ENCODE measurements around the gene AGPAT4. TPM values are rescaled to one million over a fixed set of nuclear protein-coding genes. Genes with fewer than 3 reads are reported as not detected.

The AGPAT4 gene
- total and polyA plus RNA-seq, 2 experiments from 2014 or later: 3.0 to 3.9 TPM

DNA sequence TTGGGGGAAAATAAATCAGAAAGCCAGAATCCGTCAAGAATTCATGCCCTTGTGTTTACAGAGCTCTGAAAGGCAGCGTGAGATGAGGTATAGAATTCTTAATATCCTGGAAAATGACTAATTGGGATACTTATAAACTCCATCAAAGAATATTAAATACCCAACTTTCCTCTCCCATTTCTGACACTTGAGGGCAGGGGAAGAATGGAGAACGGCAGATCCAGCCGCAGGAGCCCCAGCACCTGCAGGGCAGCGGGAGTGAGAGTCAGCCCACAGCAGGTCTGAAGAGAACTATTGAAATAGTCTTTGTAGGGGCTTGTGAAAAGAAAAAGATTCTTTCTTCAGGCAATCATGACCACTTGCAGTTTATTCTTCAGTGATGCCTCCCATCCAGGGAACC is 107.2 kb downstream of the AGPAT4 start:
- Histone ChIP-seq H3K27me3 (replicated peaks; ENCODE audit: insufficient read depth) (no peaks in the 10 kb centered on the region), H3K9ac (no peak overlapping the region), H3K9me2 (ENCODE audit: insufficient read depth) (no peaks in the 10 kb centered on the region), H3K27ac (no peak overlapping the region), H3K4me2 (ENCODE audit: unreplicated experiment) (no peak overlapping the region), H3K4me3 (no peak overlapping the region), H3K79me2 (ENCODE audit: insufficient read depth) (peaks cover 14% of the 10 kb centered on the region; the same call in 1 of the 2 replicates), H3F3A (ENCODE audit: insufficient read depth) (peaks cover 18% of the 10 kb centered on the region), H3K36me3 (ENCODE audit: low read depth) (0 out of 2 replicates have a peak, but pooled peaks cover 3% of the 10 kb centered on the region), H2AFZ (no peak overlapping the region), H3K4me1 (ENCODE audit: insufficient read depth) (peaks cover 27% of the 10 kb centered on the region), H3K9me3 (ENCODE audit: low read depth) (no peaks in the 10 kb centered on the region), H4K20me1 (ENCODE audit: insufficient read depth) (no peaks in the 10 kb centered on the region)
- DNase-seq: no peak
- no peak for TF ChIP-seq EZH2phosphoT487 (IDR thresholded peaks at IDR 0.05; ENCODE audit: insufficient read depth, low read depth)
- in situ Hi-C loops (cut with MboI): loop anchor here (10.0 kb wide), 1 partner anchor 198 kb away; no protein-coding TSS in a partner anchor
- 98% methylated on average over 5 of the region's 5 CpGs for WGBS, 2 experiments (ENCODE audit: low coverage in 1 of 2, low lambda C conversion rate in 2 of 2, missing lambda C conversion rate in 2 of 2)

DNA sequence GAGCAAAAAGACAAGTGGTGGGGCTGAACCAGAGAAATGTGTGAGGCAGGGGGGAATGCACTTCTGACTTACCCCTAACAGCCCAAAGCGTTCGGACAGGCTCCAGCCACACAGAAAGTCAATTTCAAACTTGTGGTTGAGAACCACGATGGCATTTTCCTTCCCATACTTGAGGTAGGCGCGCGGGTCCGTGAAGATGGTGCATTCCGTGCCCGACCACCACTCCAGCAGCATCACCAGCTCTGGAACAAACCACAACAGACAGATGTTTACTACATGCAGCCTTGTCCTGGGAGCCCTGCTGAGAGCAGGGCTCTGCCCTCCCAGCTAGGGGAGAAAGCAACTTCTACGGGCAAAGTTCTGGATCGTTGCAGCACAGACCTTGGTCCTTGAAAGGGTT is 107.7 kb downstream of the AGPAT4 start:
- no peak for DNase-seq
- WGBS, 2 experiments (ENCODE audit: low coverage in 1 of 2, low lambda C conversion rate in 2 of 2, missing lambda C conversion rate in 2 of 2): 93 to 96% methylated on average over 11 of the region's 11 CpGs

DNA sequence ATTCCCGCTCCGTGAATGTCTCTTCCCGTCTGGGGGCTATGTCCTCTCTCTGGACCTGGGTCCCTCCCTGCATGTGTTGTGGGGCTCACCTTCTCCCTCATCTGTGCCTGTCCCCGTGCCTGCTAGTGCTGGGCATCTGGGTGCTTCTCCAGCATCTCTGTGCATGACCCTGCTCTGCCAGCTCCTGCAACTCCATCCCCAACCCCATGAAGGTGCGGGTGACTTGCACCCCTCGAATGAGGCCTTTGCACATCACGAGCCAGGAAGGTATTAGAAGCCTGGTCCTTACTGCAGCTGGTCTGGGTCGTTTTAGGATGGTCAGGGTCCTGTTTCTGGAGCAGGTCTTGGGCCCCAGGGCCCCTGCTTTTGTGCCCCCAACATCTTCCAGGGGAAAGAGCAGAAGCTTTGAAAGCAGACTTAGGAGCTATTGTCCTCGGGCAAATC is 109.7 kb downstream of the AGPAT4 start:
- Histone ChIP-seq H3K9ac (no peak overlapping the region), H3K27me3 (replicated peaks; ENCODE audit: insufficient read depth) (no peaks in the 10 kb centered on the region), H4K20me1 (ENCODE audit: insufficient read depth) (no peaks in the 10 kb centered on the region), H3F3A (ENCODE audit: insufficient read depth) (peaks cover 7% of the 10 kb centered on the region), H3K4me2 (ENCODE audit: unreplicated experiment) (no peak overlapping the region), H3K9me3 (ENCODE audit: low read depth) (no peaks in the 10 kb centered on the region), H2AFZ (no peak overlapping the region), H3K9me2 (ENCODE audit: insufficient read depth) (no peaks in the 10 kb centered on the region), H3K36me3 (ENCODE audit: low read depth) (0 out of 2 replicates have a peak, but pooled peaks cover 3% of the 10 kb centered on the region), H3K4me1 (ENCODE audit: insufficient read depth) (peaks cover 21% of the 10 kb centered on the region), H3K27ac (no peak overlapping the region), H3K4me3 (no peak overlapping the region), H3K79me2 (ENCODE audit: insufficient read depth) (peaks cover 14% of the 10 kb centered on the region; the same call in 1 of the 2 replicates)
- TF ChIP-seq EZH2phosphoT487 (IDR thresholded peaks at IDR 0.05; ENCODE audit: insufficient read depth, low read depth): no peak
- no peak for TF ChIP-seq EZH2 (IDR thresholded peaks at IDR 0.05; ENCODE audit: insufficient read depth, poor library complexity, severe bottlenecking)
- in situ Hi-C loops (cut with MboI): loop anchor here (10.0 kb wide), 1 partner anchor 201 kb away; no protein-coding TSS in a partner anchor
- 96 to 97% methylated on average over 9 of the region's 9 CpGs for WGBS, 2 experiments (ENCODE audit: low coverage in 1 of 2, low lambda C conversion rate in 2 of 2, missing lambda C conversion rate in 2 of 2)
- DNase-seq: no peak

More for the DNA sequence above, 107.7 kb downstream of the AGPAT4 start:
- H3F3A ChIP-seq (ENCODE audit: insufficient read depth): peaks cover 18% of the 10 kb centered on the region
- H3K79me2 ChIP-seq (ENCODE audit: insufficient read depth): peaks cover 14% of the 10 kb centered on the region; the same call in 1 of the 2 replicates
- no peak overlapping the region for H3K9ac ChIP-seq
- H3K4me3 ChIP-seq: no peak overlapping the region
- no peak overlapping the region for H3K4me2 ChIP-seq (ENCODE audit: unreplicated experiment)
- in situ Hi-C loops (cut with MboI): loop anchor here (10.0 kb wide), 1 partner anchor 199 kb away; no protein-coding TSS in a partner anchor
- no peak for TF ChIP-seq EZH2 (IDR thresholded peaks at IDR 0.05; ENCODE audit: insufficient read depth, poor library complexity, severe bottlenecking)
- TF ChIP-seq EZH2phosphoT487 (IDR thresholded peaks at IDR 0.05; ENCODE audit: insufficient read depth, low read depth): no peak
- peaks cover 29% of the 10 kb centered on the region for H3K4me1 ChIP-seq (ENCODE audit: insufficient read depth)
- no peaks in the 10 kb centered on the region for H4K20me1 ChIP-seq (ENCODE audit: insufficient read depth)
- 0 out of 2 replicates have a peak, but pooled peaks cover 3% of the 10 kb centered on the region for H3K36me3 ChIP-seq (ENCODE audit: low read depth)
- no peaks in the 10 kb centered on the region for H3K9me3 ChIP-seq (ENCODE audit: low read depth)
- no peak overlapping the region for H2AFZ ChIP-seq
- no peak overlapping the region for H3K27ac ChIP-seq
- H3K9me2 ChIP-seq (ENCODE audit: insufficient read depth): no peaks in the 10 kb centered on the region
- no peaks in the 10 kb centered on the region for H3K27me3 ChIP-seq (replicated peaks; ENCODE audit: insufficient read depth)

DNA sequence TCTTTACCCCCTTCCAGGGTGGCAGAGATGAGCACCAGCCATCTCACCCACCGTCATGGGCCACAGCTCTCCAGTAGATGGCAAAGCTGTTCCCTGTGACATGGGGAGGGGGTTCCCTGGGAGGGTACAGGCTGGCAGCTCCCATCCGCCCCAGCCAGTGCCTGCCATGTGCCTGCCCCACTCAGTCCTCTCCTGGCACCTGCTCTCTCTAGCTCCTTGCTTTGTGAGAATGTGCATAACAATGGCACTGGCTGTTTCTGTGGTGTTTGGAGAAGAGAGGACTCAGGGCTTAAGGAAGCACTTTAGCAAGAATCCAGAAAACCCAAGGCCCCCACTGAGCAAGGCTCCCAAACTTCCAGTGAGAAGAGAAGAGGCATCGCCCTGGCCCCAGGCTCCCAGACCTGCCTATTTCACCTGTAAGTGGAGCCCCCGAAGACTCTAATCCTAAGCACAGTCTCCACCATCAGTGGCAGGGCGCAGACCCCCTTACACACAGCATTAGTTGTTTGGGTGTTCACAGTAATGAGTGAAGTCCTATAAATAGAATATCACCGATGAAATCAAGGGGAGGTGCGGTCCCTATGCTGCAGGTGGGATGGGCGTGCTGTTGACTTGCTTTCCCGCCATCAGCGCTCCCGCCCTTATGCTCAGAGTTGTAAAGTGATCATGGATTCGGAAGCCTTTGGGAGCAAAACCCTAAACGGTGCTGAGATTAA is 110.2 kb downstream of the AGPAT4 start:
- WGBS, 2 experiments (ENCODE audit: low coverage in 1 of 2, low lambda C conversion rate in 2 of 2, missing lambda C conversion rate in 2 of 2): 96 to 98% methylated on average over 13 of the region's 13 CpGs
- no peak for DNase-seq
- TF ChIP-seq EZH2 (IDR thresholded peaks at IDR 0.05; ENCODE audit: insufficient read depth, poor library complexity, severe bottlenecking) (no peak), EZH2phosphoT487 (IDR thresholded peaks at IDR 0.05; ENCODE audit: insufficient read depth, low read depth) (no peak)
- peaks cover 14% of the 10 kb centered on the region; the same call in 1 of the 2 replicates for H3K79me2 ChIP-seq (ENCODE audit: insufficient read depth)
- no peak overlapping the region for H3K4me3 ChIP-seq
- in situ Hi-C loops (cut with MboI): loop anchor here (10.0 kb wide), 1 partner anchor 201 kb away; no protein-coding TSS in a partner anchor
- peaks cover 15% of the 10 kb centered on the region for H3K4me1 ChIP-seq (ENCODE audit: insufficient read depth)
- H3K9me2 ChIP-seq (ENCODE audit: insufficient read depth): no peaks in the 10 kb centered on the region
- no peaks in the 10 kb centered on the region for H3K27me3 ChIP-seq (replicated peaks; ENCODE audit: insufficient read depth)
- no peak overlapping the region for H3K9ac ChIP-seq
- no peaks in the 10 kb centered on the region for H3K9me3 ChIP-seq (ENCODE audit: low read depth)
- H3K27ac ChIP-seq: no peak overlapping the region
- H3K4me2 ChIP-seq (ENCODE audit: unreplicated experiment): no peak overlapping the region
- H3K36me3 ChIP-seq (ENCODE audit: low read depth): 0 out of 2 replicates have a peak, but pooled peaks cover 3% of the 10 kb centered on the region
- no peaks in the 10 kb centered on the region for H4K20me1 ChIP-seq (ENCODE audit: insufficient read depth)
- no peak overlapping the region for H2AFZ ChIP-seq
- peaks cover under 1% of the 10 kb centered on the region; the same call in 1 of the 2 replicates for H3F3A ChIP-seq (ENCODE audit: insufficient read depth)

Data from GM23248 (cell line).